DMS79 treated with DMSO at 0.1 percent for 48 hours (cell line): ENCODE data around the gene THSD4.
"Not testable (repeated sequence)": the region's sequence is repeated elsewhere in the genome, so short reads cannot be mapped to it uniquely, and the experiment has no call there.

Experiments
- DNase-seq: peaks from one replicate; lab custom pipeline; 2025; lab: John Stamatoyannopoulos, UW

Gene THSD4

GRCh38 chr15:71149646-71150557 is 34.6 kb downstream of the THSD4 start:
- no peak for DNase-seq

- DNase-seq, result no peak
Measured at GRCh38 chr15:71151081-71151480, 35.8 kb downstream of the THSD4 start.

GRCh38 chr15:71152542-71152941 is 37.3 kb downstream of the THSD4 start:
- no peak for DNase-seq

GRCh38 chr15:71153823-71154524 is 38.7 kb downstream of the THSD4 start:
- no peak for DNase-seq

GRCh38 chr15:71154607-71155200 is 39.4 kb downstream of the THSD4 start:
- no peak for DNase-seq

- no peak for DNase-seq
Measured at GRCh38 chr15:71155534-71155933, 40.3 kb downstream of the THSD4 start.

GRCh38 chr15:71160976-71161375 is 45.7 kb downstream of the THSD4 start:
- DNase-seq, result no peak

- DNase-seq, result no peak
Measured at GRCh38 chr15:71162309-71162708, 47.0 kb downstream of the THSD4 start.

- not testable (repeated sequence) for DNase-seq
Measured at GRCh38 chr15:71164606-71165005, 49.3 kb downstream of the THSD4 start.

GRCh38 chr15:71167445-71168165 is 52.3 kb downstream of the THSD4 start:
- DNase-seq, result no peak

GRCh38 chr15:71168166-71168834 is 53.0 kb downstream of the THSD4 start:
- DNase-seq, result no peak

GRCh38 chr15:71170163-71170562 is 54.9 kb downstream of the THSD4 start:
- no peak for DNase-seq

GRCh38 chr15:71171195-71171594 is 55.9 kb downstream of the THSD4 start:
- no peak for DNase-seq

GRCh38 chr15:71174360-71174759 is 59.1 kb downstream of the THSD4 start:
- not testable (repeated sequence) for DNase-seq

- no peak for DNase-seq
Measured at GRCh38 chr15:71180986-71181853, 65.9 kb downstream of the THSD4 start.

- no peak for DNase-seq
Measured at GRCh38 chr15:71182522-71182921, 67.3 kb downstream of the THSD4 start.

GRCh38 chr15:71183063-71183462 is 67.8 kb downstream of the THSD4 start:
- DNase-seq, result no peak

GRCh38 chr15:71185706-71186105 is 70.4 kb downstream of the THSD4 start:
- DNase-seq, result no peak

GRCh38 chr15:71186267-71186666 is 71.0 kb downstream of the THSD4 start:
- no peak for DNase-seq

- no peak for DNase-seq
Measured at GRCh38 chr15:71187078-71187477, 71.8 kb downstream of the THSD4 start.

GRCh38 chr15:71187526-71187925 is 72.3 kb downstream of the THSD4 start:
- no peak for DNase-seq
